Stomach (tissue), 4 donors: ENCODE results near the gene DPM3.

Source experiments
- CTCF ChIP-seq, 7 experiments: fragments of 450-650 bp in 4 of 7; fragments of 200-600 bp in 3 of 7; sonication (generic) in 3 of 7; IDR thresholded peaks; one replicate each; pipeline ENCODE4 v1.5.1; 2016 to 2019; ENCODE audit warnings: antibody characterized with exemption in 7 of 7, control low read depth in 2 of 7, mild to moderate bottlenecking in 1 of 7
- EP300 ChIP-seq: sonication (generic); formaldehyde crosslinking; IDR thresholded peaks from one replicate; pipeline ENCODE4 v1.6.1; 2017; ENCODE audit warnings: antibody characterized with exemption
- POLR2AphosphoS5 ChIP-seq, 3 donors: sonication (generic); formaldehyde crosslinking; IDR thresholded peaks; one replicate each; pipeline ENCODE4 v1.6.1; 2016; ENCODE audit warnings: antibody characterized with exemption in 3 of 3

- no peak for TF ChIP-seq EP300
- no peak for TF ChIP-seq CTCF (IDR thresholded peaks at IDR 0.05)
- TF ChIP-seq POLR2AphosphoS5 (IDR thresholded peaks at IDR 0.05): peak in 2 of 3 donors; percentile 5 to 23
Observed at GRCh38 chr1:155105604-155106011, 34.7 kb downstream of the DPM3 start.
